ENCODE measurements around the gene MBD1.

- no peak for TF ChIP-seq EP300 (IDR thresholded peaks at IDR 0.05)
- no peak for TF ChIP-seq POLR2A (IDR thresholded peaks at IDR 0.05)
- no peak for TF ChIP-seq CTCF (IDR thresholded peaks at IDR 0.05)
These were observed 34.0 kb upstream of the MBD1 start for GRCh38 chr18:50315100-50315871.
